K562 (cell line): ENCODE measurements around the gene KLF2. TPM values are rescaled to one million over a fixed set of nuclear protein-coding genes. Genes with fewer than 3 reads are reported as not detected.

Experiments
- ATF3 ChIP-seq, 2 experiments: fragments of 450-650 bp in 1 of 2; sonication (generic) in 1 of 2; formaldehyde crosslinking in 1 of 2; IDR thresholded peaks in 1 of 2; conservative IDR thresholded peaks in 1 of 2; 2 replicates each; pipeline versions ENCODE4 v1.6.1 to v1.8.1; 2016 to 2023; ENCODE audit warnings: mild to moderate bottlenecking in 2 of 2, moderate library complexity in 2 of 2, inconsistent platforms in 1 of 2, missing genetic modification reagents in 1 of 2
- FOXK1 ChIP-seq: sonication (generic); formaldehyde crosslinking; IDR thresholded peaks from 2 replicates; pipeline ENCODE4 v1.8.0; 2022; ENCODE audit warnings: missing genetic modification reagents, mild to moderate bottlenecking, borderline replicate concordance
- FOXK2 ChIP-seq, 2 experiments: fragments of 450-650 bp; IDR thresholded peaks in 1 of 2; conservative IDR thresholded peaks in 1 of 2; 2 replicates each; pipeline ENCODE4 v1.6.1; 2016; ENCODE audit warnings: low read depth in 2 of 2, mild to moderate bottlenecking in 1 of 2
- KLF13 ChIP-seq: fragments of 450-650 bp; IDR thresholded peaks from 2 replicates; pipeline ENCODE4 v1.6.1; 2016; ENCODE audit warnings: missing genetic modification characterization, low read depth, mild to moderate bottlenecking, missing compliant biosample characterization, moderate library complexity, borderline replicate concordance
- MGA ChIP-seq: fragments of 450-650 bp; IDR thresholded peaks from 2 replicates; pipeline ENCODE4 v1.6.1; 2016; ENCODE audit warnings: mild to moderate bottlenecking, moderate library complexity
- NONO ChIP-seq, 2 experiments: fragments of 200-400 bp in 1 of 2; fragments of 450-650 bp in 1 of 2; formaldehyde crosslinking in 1 of 2; IDR thresholded peaks; 2 replicates each; pipeline ENCODE4 v1.6.1; 2017; ENCODE audit warnings: low read depth in 2 of 2, mild to moderate bottlenecking in 2 of 2, moderate library complexity in 2 of 2, low read length in 1 of 2
- ZNF121 ChIP-seq: sonication (generic); formaldehyde crosslinking; conservative IDR thresholded peaks from 2 replicates; pipeline ENCODE4 v1.8.0; 2022; ENCODE audit warnings: missing genetic modification reagents
- polyA plus RNA-seq, 8 experiments: library from polyadenylated mRNA; depleted of rRNA in 4 of 8; stranded (reverse) in 5 of 8; unstranded in 3 of 8; fragments of >200 nt; fragmentation: Nextera tagmentation in 2 of 8; fragmentation: Illumina TruSeq in 1 of 8; extraction: Ambion mirVana in 2 of 8; extraction: Trizol in 1 of 8; gene quantifications; 2 replicates each; pipeline versions ENCODE4 v1.2.1 to v1.2.3, GENCODE V29; 2011 to 2014; ENCODE audit warnings: inconsistent platforms in 1 of 8, missing spikeins in 1 of 8
- total RNA-seq, 7 experiments: library from RNA; depleted of rRNA in 6 of 7; stranded (reverse); fragments of >200 nt in 6 of 7; fragmentation: Illumina TruSeq in 2 of 7; extraction: Trizol in 2 of 7; gene quantifications; 2 replicates each; pipeline versions ENCODE4 v1.2.1 to v1.2.3, GENCODE V29; 2011 to 2021; ENCODE audit warnings: low replicate concordance in 1 of 7
- TF ChIP-seq, protein P1 (sequence below): fragments of 250-450 bp; sonication (Bioruptor Pico); IDR thresholded peaks from 2 replicates; pipeline ENCODE4 v1.4.0; 2020; ENCODE audit warnings: mild to moderate bottlenecking, moderate library complexity
- TF ChIP-seq, protein P2 (sequence below): fragments of 450-650 bp; IDR thresholded peaks from 2 replicates; pipeline ENCODE4 v1.7.0; 2016; ENCODE audit warnings: borderline replicate concordance
- TF ChIP-seq, protein P3 (sequence below): fragments of 450-650 bp; formaldehyde crosslinking; IDR thresholded peaks from 2 replicates; pipeline ENCODE4 v1.4.0; 2022; ENCODE audit warnings: mild to moderate bottlenecking, moderate library complexity

The KLF2 gene
- total and polyA plus RNA-seq, 9 of the 15 experiments (the other 6 are each of a cell fraction or from before 2014, with no cell fraction given) = 0.07 to 0.71 TPM; not detected in 7

GRCh38 chr19:16316506-16316882 lies 8.1 kb upstream of the KLF2 start (continued):
- no peak for TF ChIP-seq MGA
- TF ChIP-seq ATF3 (IDR thresholded peaks at IDR 0.05) = no peak
- no peak for TF ChIP-seq ATF3 (CRISPR knock-in tag; conservative IDR thresholded peaks at IDR 0.05)
- TF ChIP-seq KLF13 (tag) = no peak
- TF ChIP-seq, protein P1, sequence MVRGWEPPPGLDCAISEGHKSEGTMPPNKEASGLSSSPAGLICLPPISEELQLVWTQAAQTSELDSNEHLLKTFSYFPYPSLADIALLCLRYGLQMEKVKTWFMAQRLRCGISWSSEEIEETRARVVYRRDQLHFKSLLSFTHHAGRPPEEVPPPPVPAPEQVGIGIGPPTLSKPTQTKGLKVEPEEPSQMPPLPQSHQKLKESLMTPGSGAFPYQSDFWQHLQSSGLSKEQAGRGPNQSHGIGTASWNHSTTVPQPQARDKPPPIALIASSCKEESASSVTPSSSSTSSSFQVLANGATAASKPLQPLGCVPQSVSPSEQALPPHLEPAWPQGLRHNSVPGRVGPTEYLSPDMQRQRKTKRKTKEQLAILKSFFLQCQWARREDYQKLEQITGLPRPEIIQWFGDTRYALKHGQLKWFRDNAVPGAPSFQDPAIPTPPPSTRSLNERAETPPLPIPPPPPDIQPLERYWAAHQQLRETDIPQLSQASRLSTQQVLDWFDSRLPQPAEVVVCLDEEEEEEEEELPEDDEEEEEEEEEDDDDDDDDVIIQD (CRISPR knock-in tag) = no peak
- no peak for TF ChIP-seq NONO (IDR thresholded peaks at IDR 0.05; ENCODE audit: low read depth in 2 of 2, low read length in 1 of 2)
- no peak for TF ChIP-seq ZNF121 (CRISPR knock-in tag)
- no peak for TF ChIP-seq FOXK2 (conservative IDR thresholded peaks at IDR 0.05 in 1 of 2, IDR thresholded peaks at IDR 0.05 in 1 of 2; ENCODE audit: low read depth in 2 of 2)
- TF ChIP-seq, protein P2, sequence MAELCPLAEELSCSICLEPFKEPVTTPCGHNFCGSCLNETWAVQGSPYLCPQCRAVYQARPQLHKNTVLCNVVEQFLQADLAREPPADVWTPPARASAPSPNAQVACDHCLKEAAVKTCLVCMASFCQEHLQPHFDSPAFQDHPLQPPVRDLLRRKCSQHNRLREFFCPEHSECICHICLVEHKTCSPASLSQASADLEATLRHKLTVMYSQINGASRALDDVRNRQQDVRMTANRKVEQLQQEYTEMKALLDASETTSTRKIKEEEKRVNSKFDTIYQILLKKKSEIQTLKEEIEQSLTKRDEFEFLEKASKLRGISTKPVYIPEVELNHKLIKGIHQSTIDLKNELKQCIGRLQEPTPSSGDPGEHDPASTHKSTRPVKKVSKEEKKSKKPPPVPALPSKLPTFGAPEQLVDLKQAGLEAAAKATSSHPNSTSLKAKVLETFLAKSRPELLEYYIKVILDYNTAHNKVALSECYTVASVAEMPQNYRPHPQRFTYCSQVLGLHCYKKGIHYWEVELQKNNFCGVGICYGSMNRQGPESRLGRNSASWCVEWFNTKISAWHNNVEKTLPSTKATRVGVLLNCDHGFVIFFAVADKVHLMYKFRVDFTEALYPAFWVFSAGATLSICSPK = no peak
- TF ChIP-seq, protein P3, sequence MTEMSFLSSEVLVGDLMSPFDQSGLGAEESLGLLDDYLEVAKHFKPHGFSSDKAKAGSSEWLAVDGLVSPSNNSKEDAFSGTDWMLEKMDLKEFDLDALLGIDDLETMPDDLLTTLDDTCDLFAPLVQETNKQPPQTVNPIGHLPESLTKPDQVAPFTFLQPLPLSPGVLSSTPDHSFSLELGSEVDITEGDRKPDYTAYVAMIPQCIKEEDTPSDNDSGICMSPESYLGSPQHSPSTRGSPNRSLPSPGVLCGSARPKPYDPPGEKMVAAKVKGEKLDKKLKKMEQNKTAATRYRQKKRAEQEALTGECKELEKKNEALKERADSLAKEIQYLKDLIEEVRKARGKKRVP = no peak
- TF ChIP-seq FOXK1 (CRISPR knock-in tag) = no peak
